Left ventricle myocardium inferior (tissue), 1 donor: ENCODE data around the gene AFAP1. TPM values are rescaled to one million over a fixed set of nuclear protein-coding genes. Genes with fewer than 3 reads are reported as not detected.
A peak's percentile ranks its signal among the peaks of the same experiment; 100 is the strongest.

Experiments
- DNase-seq: peaks from one replicate; pipeline ENCODE4 v3.0.0-alpha.2; 2020
- H3K27ac ChIP-seq: fragments of 200-600 bp; replicated peaks from 2 replicates; pipeline ENCODE4 v1.8.0; 2021
- H3K27me3 ChIP-seq: fragments of 200-600 bp; 2 replicates; pipeline ENCODE4 v1.8.0; 2021; ENCODE audit warnings: low read depth
- H3K36me3 ChIP-seq: fragments of 200-600 bp; 2 replicates; pipeline ENCODE4 v1.8.0; 2021
- H3K4me1 ChIP-seq: fragments of 200-600 bp; 2 replicates; pipeline ENCODE4 v1.8.0; 2021
- H3K4me3 ChIP-seq: fragments of 200-600 bp; 2 replicates; pipeline ENCODE4 v1.8.0; 2021; ENCODE audit warnings: mild to moderate bottlenecking, moderate library complexity
- H3K9me3 ChIP-seq: fragments of 200-600 bp; replicated peaks from 2 replicates; pipeline ENCODE4 v1.8.0; 2021
- intact Hi-C: fragments of 100-400 bp; cut with micrococcal nuclease; formaldehyde crosslinking; loops from one replicate; pipeline ENCODE4 v1.11.0; 2022
- total RNA-seq: library from RNA; stranded (reverse); fragmentation: NEBNext Ultra II Directional; extraction: Animal tissue kit (Norgen Biotek cat#: 25700); gene quantifications from one replicate; pipeline ENCODE4 v1.2.1, GENCODE V29; 2021
- TF ChIP-seq, protein P1 (sequence below): fragments of 200-600 bp; IDR thresholded peaks from 2 replicates; pipeline ENCODE4 v1.8.0; 2021; ENCODE audit warnings: antibody characterized with exemption, mild to moderate bottlenecking, borderline replicate concordance
- donor health status: DM: no; HTN: yes; CAD: no; lungs with severe emphysema.

AFAP1 gene
- total RNA-seq, 1 donor from 2014 or later, result 6.8 TPM

DNA sequence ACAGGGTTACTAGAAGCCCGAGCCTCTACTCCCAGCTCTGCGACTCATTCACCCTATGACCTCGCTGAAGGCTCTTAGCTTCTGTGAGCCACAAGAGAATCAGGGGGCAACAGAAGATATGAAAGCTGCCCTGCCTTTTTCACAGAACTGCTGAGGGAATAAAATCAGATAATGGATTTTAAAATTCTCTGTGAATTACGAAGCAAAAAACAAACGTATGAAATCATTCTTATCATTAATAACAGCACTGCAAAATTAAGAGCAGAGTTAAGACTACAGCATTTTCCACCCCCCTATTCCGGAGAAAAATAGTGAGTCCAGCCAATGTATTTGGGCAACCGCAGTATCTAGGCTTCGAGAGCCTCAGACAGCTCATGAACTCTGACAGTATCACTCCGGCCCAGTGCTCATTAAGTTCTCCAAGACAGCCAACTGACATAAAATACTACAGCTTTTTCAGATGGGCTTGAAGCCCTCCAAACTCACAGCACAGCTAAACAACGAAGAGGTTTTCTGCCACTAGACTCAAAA is 33.4 kb downstream of the AFAP1 start:
- H3K27me3 ChIP-seq, result no peaks in the 10 kb centered on the region
- H3K4me3 ChIP-seq, result no peak overlapping the region
- H3K36me3 ChIP-seq, result no peaks in the 10 kb centered on the region
- TF ChIP-seq, protein P1, sequence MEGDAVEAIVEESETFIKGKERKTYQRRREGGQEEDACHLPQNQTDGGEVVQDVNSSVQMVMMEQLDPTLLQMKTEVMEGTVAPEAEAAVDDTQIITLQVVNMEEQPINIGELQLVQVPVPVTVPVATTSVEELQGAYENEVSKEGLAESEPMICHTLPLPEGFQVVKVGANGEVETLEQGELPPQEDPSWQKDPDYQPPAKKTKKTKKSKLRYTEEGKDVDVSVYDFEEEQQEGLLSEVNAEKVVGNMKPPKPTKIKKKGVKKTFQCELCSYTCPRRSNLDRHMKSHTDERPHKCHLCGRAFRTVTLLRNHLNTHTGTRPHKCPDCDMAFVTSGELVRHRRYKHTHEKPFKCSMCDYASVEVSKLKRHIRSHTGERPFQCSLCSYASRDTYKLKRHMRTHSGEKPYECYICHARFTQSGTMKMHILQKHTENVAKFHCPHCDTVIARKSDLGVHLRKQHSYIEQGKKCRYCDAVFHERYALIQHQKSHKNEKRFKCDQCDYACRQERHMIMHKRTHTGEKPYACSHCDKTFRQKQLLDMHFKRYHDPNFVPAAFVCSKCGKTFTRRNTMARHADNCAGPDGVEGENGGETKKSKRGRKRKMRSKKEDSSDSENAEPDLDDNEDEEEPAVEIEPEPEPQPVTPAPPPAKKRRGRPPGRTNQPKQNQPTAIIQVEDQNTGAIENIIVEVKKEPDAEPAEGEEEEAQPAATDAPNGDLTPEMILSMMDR, result no peak
- intact Hi-C loops, result no loop called here
- H3K4me1 ChIP-seq, result peaks cover 73% of the 10 kb centered on the region
- H3K27ac ChIP-seq, result peak overlapping the region; percentile 53
- no peak for DNase-seq
- no peaks in the 10 kb centered on the region for H3K9me3 ChIP-seq

DNA sequence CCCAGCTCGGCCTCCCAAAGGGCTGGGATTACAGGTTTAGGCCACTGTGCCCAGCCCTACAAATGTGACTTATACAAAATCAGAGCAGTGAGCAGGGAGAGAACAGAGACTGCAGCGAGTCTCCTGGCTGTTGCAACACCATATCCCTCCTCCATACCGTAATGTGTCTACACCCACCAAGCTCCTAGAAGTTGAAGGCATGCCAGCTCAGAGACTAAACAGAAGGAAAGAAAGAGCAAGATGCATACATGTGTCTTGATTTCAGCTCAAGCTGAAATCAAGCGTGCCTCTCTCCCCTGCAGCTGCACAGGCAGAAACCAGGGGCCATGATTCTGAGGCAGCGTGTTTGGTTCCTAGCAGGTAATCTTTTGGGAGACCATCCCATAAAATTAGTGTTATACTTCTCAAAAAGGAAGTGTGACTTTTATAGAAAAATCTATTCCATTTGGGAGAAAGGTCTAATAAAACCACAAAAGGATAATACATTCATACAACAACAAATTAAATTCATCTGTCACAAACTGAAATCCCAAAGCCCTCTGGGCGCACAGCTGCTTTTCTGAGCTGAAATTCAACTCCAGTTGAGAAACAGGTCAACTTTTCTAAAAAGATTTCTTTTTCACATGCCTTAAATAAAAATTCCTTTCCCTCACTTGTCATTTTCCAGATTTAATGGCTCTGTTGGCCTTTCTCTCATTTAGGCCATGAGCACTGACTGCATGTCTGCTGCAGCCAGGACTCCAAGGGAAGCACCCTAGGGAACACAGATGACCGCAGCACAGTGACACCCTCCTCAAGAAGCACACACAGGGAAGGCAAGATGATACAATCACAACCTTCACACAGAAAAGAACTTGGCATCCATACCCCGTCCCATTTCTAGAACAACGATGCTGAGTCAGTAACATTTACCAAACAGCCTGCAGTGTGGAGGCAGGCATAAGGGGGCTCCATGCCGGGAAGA is 34.4 kb downstream of the AFAP1 start:
- no peaks in the 10 kb centered on the region for H3K27me3 ChIP-seq
- no peak overlapping the region for H3K4me3 ChIP-seq
- peak overlapping the region; percentile 53 for H3K27ac ChIP-seq
- no peaks in the 10 kb centered on the region for H3K9me3 ChIP-seq
- H3K4me1 ChIP-seq, result peaks cover 76% of the 10 kb centered on the region
- H3K36me3 ChIP-seq, result no peaks in the 10 kb centered on the region
- no peak for DNase-seq
- TF ChIP-seq, protein P1, result no peak
- intact Hi-C loops, result no loop called here

DNA sequence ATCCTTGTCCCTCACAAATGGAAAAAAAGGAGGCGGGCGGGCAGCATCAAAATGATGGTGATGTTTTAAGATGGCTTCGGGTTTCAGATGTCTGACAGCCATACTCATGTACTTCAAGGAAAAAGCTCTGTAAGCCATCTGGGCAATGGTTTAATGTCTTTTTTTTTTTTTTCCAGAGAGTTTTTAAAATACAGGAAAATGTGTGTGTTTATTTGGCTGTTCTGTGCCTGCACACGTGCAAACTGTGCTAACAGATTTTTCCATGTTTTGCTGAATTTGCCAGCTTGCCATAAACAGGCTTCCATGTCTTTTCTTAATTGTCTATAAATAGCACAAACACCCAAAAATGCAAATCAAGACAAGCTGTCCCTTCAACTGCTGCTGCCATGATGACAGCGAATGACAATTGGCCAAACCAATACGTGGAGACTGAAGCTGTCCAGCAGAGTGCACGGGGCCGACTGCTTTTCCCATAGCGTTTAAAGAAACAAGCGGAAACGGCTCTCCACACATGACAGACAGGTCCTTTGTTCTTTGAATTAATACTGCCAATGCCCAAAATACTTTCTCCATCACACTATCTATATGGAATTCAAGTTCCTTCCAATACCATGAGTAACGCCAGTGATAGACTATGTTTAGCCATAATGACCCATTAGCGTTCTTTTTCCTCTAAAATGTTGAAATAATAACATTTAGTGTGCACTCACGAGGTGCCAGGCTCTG is 35.7 kb downstream of the AFAP1 start:
- no peaks in the 10 kb centered on the region for H3K27me3 ChIP-seq
- H3K9me3 ChIP-seq, result no peaks in the 10 kb centered on the region
- intact Hi-C loops, result no loop called here
- no peaks in the 10 kb centered on the region for H3K36me3 ChIP-seq
- TF ChIP-seq, protein P1, result no peak
- H3K27ac ChIP-seq, result peak overlapping the region; percentile 53
- H3K4me1 ChIP-seq, result peaks cover 66% of the 10 kb centered on the region
- no peak overlapping the region for H3K4me3 ChIP-seq
- no peak for DNase-seq

DNA sequence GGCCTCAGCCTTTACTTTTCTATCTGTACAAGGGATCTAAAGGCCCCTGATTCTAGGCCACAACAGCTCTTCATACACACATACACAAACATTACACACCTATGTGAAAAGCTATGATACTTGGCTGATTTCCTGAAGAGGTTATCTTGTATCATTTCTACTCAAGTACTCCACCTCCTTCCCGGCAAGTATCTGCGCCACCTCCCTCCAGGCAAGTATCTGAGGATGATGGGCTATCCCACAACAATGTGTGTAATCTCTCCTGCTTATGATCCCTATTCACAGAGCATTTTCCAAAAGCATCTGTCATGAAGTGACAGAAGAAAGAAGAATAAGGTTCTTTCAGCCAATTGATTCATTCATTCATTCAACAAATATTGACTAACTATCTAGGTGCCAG is 36.8 kb downstream of the AFAP1 start:
- no peaks in the 10 kb centered on the region for H3K27me3 ChIP-seq
- no peak overlapping the region for H3K27ac ChIP-seq
- peaks cover 69% of the 10 kb centered on the region for H3K4me1 ChIP-seq
- DNase-seq, result no peak
- intact Hi-C loops, result no loop called here
- H3K4me3 ChIP-seq, result no peak overlapping the region
- no peaks in the 10 kb centered on the region for H3K9me3 ChIP-seq
- TF ChIP-seq, protein P1, result no peak
- no peaks in the 10 kb centered on the region for H3K36me3 ChIP-seq

DNA sequence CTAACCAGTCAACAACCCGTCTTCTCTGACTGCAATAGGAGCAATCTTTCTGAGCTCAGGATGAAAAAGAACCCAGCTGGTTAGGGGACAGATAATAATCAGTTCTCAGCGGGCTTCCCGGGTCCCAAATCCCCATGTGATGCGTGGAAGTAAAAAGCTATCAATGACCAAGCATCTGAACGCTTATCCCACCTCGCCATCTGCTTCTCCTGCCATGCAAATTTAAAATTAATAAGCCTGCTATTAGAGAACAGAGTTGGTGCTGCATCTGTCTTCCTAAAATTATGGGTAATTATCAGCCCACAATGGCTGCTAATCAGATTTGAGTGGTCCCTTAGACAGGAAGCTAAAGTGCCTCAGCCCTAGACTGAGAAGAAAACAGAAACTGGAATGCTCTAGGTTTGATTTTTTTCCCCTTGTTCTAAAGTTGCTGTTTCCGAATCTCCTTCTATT is 37.5 kb downstream of the AFAP1 start:
- Histone ChIP-seq H3K36me3 (no peaks in the 10 kb centered on the region), H3K27me3 (no peaks in the 10 kb centered on the region)

More for the DNA sequence above, 37.5 kb downstream of the AFAP1 start:
- TF ChIP-seq, protein P1, result no peak
- no peak overlapping the region for H3K27ac ChIP-seq
- no peaks in the 10 kb centered on the region for H3K9me3 ChIP-seq
- intact Hi-C loops, result no loop called here
- no peak overlapping the region for H3K4me3 ChIP-seq
- no peak for DNase-seq
- H3K4me1 ChIP-seq, result peaks cover 68% of the 10 kb centered on the region
